K562 (cell line): ENCODE measurements around the gene CPSF4. TPM values are rescaled to one million over a fixed set of nuclear protein-coding genes. Genes with fewer than 3 reads are reported as not detected.

Experiments
- CHD7 ChIP-seq: fragments of 200-600 bp; sonication (generic); IDR thresholded peaks from one replicate; pipeline ENCODE4 v1.6.1; 2012; ENCODE audit warnings: mild to moderate bottlenecking, low read depth, low read length, inconsistent platforms
- FOXM1 ChIP-seq, 2 experiments: fragments of 450-650 bp in 1 of 2; sonication (generic) in 1 of 2; formaldehyde crosslinking in 1 of 2; IDR thresholded peaks; 2 replicates each; pipeline versions ENCODE4 v1.6.1 to v1.9.0; 2017 to 2022; ENCODE audit warnings: low read depth in 2 of 2, mild to moderate bottlenecking in 2 of 2, missing genetic modification reagents in 1 of 2, moderate library complexity in 1 of 2
- GATA2 ChIP-seq: sonication (generic); formaldehyde crosslinking; IDR thresholded peaks from 2 replicates; pipeline ENCODE4 v1.4.0; 2020; ENCODE audit warnings: mild to moderate bottlenecking, missing genetic modification reagents
- MNT ChIP-seq, 2 experiments: fragments of 450-650 bp; conservative IDR thresholded peaks; 2 replicates each; pipeline ENCODE4 v1.6.1; 2017; ENCODE audit warnings: mild to moderate bottlenecking in 2 of 2, moderate library complexity in 2 of 2
- NCOA2 ChIP-seq, 2 experiments: fragments of 450-650 bp; IDR thresholded peaks; 2 replicates each; pipeline ENCODE4 v1.6.1; 2018; ENCODE audit warnings: mild to moderate bottlenecking in 2 of 2, moderate library complexity in 1 of 2; ENCODE audit not compliant: partially characterized antibody in 2 of 2
- PTBP1 ChIP-seq: fragments of 200-400 bp; formaldehyde crosslinking; IDR thresholded peaks from 2 replicates; pipeline ENCODE4 v1.6.1; 2017; ENCODE audit warnings: low read depth, low read length
- UBTF ChIP-seq, 2 experiments: IDR thresholded peaks; 2 replicates each; pipeline ENCODE4 v1.6.1; 2012; ENCODE audit warnings: improper control_type of control experiment in 2 of 2, low read depth in 2 of 2, low read length in 2 of 2, borderline replicate concordance in 1 of 2
- YBX1 ChIP-seq: fragments of 450-650 bp; IDR thresholded peaks from 2 replicates; pipeline ENCODE4 v1.7.1; 2016; ENCODE audit warnings: mild to moderate bottlenecking
- ZNF644 ChIP-seq: fragments of 200-800 bp; sonication (Bioruptor generic); IDR thresholded peaks from 2 replicates; pipeline ENCODE4 v1.6.1; 2016; ENCODE audit warnings: low read depth, missing genetic modification characterization, missing compliant biosample characterization
- polyA plus RNA-seq, 8 experiments: library from polyadenylated mRNA; depleted of rRNA in 4 of 8; stranded (reverse) in 5 of 8; unstranded in 3 of 8; fragments of >200 nt; fragmentation: Nextera tagmentation in 2 of 8; fragmentation: Illumina TruSeq in 1 of 8; extraction: Ambion mirVana in 2 of 8; extraction: Trizol in 1 of 8; gene quantifications; 2 replicates each; pipeline versions ENCODE4 v1.2.1 to v1.2.3, GENCODE V29; 2011 to 2014; ENCODE audit warnings: inconsistent platforms in 1 of 8, missing spikeins in 1 of 8
- total RNA-seq, 7 experiments: library from RNA; depleted of rRNA in 6 of 7; stranded (reverse); fragments of >200 nt in 6 of 7; fragmentation: Illumina TruSeq in 2 of 7; extraction: Trizol in 2 of 7; gene quantifications; 2 replicates each; pipeline versions ENCODE4 v1.2.1 to v1.2.3, GENCODE V29; 2011 to 2021; ENCODE audit warnings: low replicate concordance in 1 of 7

The CPSF4 gene
- total and polyA plus RNA-seq, 9 of the 15 experiments (the other 6 are each of a cell fraction or from before 2014, with no cell fraction given), result 16.9 to 118 (median 71.7) TPM

DNA sequence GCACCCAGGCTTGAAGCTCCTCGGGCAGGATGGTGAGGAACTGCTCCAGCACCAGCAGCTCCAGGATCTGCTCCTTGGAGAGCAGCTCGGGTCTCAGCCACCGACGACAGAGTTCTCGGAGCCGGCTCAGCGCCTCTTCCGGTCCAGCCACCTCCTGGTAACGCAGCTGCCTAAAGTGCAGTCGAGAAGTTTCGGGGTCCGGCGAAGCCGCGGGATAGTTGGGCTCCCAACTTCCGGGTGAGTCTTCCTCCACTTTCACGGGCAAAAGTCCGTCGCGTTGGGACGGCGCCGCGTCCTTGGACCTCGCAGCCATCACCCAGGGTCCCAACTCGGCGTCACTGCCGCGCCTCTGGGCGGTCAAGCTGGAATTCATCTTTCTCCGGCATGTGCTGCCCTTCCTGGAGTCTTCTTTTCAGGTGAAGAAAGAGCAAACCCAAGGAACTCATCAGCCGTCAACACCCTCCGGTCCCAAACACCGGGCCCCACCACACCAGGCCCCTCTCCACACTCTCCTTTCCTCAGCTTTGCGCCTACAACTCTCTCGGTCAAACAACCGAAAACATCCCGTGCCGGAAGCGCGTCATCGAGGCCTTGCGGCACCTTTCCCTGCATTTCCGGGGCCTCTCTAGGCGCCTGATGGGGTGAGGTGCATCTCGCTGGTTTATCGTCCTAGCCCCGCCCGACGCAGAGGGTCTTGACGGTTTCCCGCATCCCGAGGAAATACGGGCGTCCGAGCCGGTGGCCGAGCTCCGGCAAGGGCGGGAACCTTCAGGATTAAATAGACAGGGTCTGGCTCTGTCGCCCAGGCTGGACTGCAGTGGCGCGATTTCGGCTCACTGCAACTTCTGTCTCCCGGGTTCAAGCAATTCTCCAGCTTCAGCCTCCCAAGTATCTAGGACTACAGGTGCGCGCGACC lies 61.2 kb downstream of the CPSF4 start, which contains the start of gene ZNF394 (continued):
- TF ChIP-seq UBTF (IDR thresholded peaks at IDR 0.05; ENCODE audit: borderline replicate concordance in 1 of 2, low read depth in 2 of 2, low read length in 2 of 2) (peak; percentile 21 to 65; a peak in 2 of 4 replicates), PTBP1 (no peak), MNT (conservative IDR thresholded peaks at IDR 0.05) (peak; percentile 92 to 95), CHD7 (no peak), ZNF644 (tag) (no peak), FOXM1 (IDR thresholded peaks at IDR 0.05; ENCODE audit: low read depth) (no peak; the same call in 1 of the 2 replicates), FOXM1 (CRISPR knock-in tag; IDR thresholded peaks at IDR 0.05; ENCODE audit: low read depth) (no peak), NCOA2 (IDR thresholded peaks at IDR 0.05; ENCODE audit: partially characterized antibody in 2 of 2) (no peak), YBX1 (no peak), GATA2 (CRISPR knock-in tag) (no peak)
